ENCODE results near the gene DNAAF8.

Gene DNAAF8

DNA sequence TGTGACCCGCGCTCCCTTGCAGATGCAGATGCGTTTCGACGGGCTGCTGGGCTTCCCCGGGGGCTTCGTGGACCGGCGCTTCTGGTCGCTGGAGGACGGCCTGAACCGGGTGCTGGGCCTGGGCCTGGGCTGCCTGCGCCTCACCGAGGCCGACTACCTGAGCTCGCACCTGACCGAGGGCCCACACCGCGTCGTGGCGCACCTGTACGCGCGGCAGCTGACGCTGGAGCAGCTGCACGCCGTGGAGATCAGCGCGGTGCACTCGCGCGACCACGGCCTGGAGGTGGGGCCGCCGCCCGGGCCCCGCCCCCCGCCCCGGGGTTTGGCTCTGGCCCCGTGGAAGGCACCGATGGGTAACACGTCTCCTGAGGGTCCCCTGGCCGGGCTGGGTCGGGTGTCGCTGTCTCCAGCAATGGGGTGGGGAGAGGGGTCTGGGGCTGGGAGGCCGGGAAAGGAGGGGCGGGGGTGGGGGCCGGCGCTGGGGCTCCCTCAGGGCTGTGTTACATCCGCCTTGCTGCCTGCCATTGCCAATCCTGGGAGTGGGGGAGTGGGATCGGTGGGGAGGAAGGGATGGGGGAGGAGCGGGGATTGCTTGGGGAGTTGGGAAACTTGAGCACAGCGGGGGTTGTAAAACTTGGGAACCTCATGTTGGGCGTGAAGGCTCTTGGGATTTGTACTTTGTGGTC lies 40.2 kb upstream of the DNAAF8 start:
- peak overlapping the region; percentile 82 for H3K4me2 ChIP-seq (ENCODE audit: low read length, poor library complexity, severe bottlenecking)
- peak; percentile 62 for DNase-seq
- no peaks in the 10 kb centered on the region for H3K27me3 ChIP-seq (ENCODE audit: control insufficient read depth in 1 of 2, insufficient read depth in 1 of 2, low read length in 2 of 2)
- H3K9ac ChIP-seq (ENCODE audit: low read length): peak overlapping the region; percentile 85
- no peak overlapping the region for H3K27ac ChIP-seq (ENCODE audit: low read length, poor library complexity, severe bottlenecking)
- no peaks in the 10 kb centered on the region for H3K9me3 ChIP-seq (ENCODE audit: control insufficient read depth, low read length)
- peaks cover 13% of the 10 kb centered on the region for H3K79me1 ChIP-seq (replicated peaks; ENCODE audit: low read length, poor library complexity, severe bottlenecking)
- 1% methylated on average over 49 of the region's 54 CpGs for WGBS
- peak overlapping the region in 1 of 2 experiments; percentile 97 for H3K14ac ChIP-seq (ENCODE audit: low read length in 2 of 2)
- no peak overlapping the region for H2BK120ac ChIP-seq (ENCODE audit: low read depth, low read length)
- H3K4ac ChIP-seq (ENCODE audit: low read depth in 1 of 2, low read length in 2 of 2): peak overlapping the region; percentile 54 to 92
- peak overlapping the region; percentile 64 for H2BK15ac ChIP-seq (ENCODE audit: low read depth, poor library complexity, severe bottlenecking)
- H2BK12ac ChIP-seq (ENCODE audit: low read length in 2 of 2): peak overlapping the region in 1 of 2 experiments; percentile 76
- H3K4me3 ChIP-seq (ENCODE audit: insufficient read depth in 1 of 2, low read depth in 1 of 2, low read length in 2 of 2): peak overlapping the region; percentile 89 to 95
- H2AK5ac ChIP-seq (ENCODE audit: low read length, severe bottlenecking): no peak overlapping the region
- H4K8ac ChIP-seq (ENCODE audit: low read length): peak overlapping the region; percentile 73
- peak overlapping the region; percentile 83 to 93 for H3K18ac ChIP-seq (ENCODE audit: low read depth in 1 of 2, low read length in 2 of 2)
- peaks cover 42 to 69% of the 10 kb centered on the region in 2 experiments for H3K36me3 ChIP-seq (ENCODE audit: control insufficient read depth in 1 of 2, insufficient read depth in 2 of 2, low read depth in 1 of 2, low read length in 2 of 2)
- peak overlapping the region; percentile 68 for H2AFZ ChIP-seq (ENCODE audit: low read depth, low read length)
- H4K91ac ChIP-seq (ENCODE audit: low read length): peak overlapping the region; percentile 83
- H3K23ac ChIP-seq (ENCODE audit: low read length in 2 of 2): peak overlapping the region; percentile 70 to 99
- peaks cover 32% of the 10 kb centered on the region for H3K4me1 ChIP-seq (ENCODE audit: control insufficient read depth, insufficient read depth, low read depth, low read length)
- no peak overlapping the region for H2BK5ac ChIP-seq (ENCODE audit: low read depth, low read length, poor library complexity, severe bottlenecking)

- Histone ChIP-seq H3K4me3 (ENCODE audit: insufficient read depth in 1 of 2, low read depth in 1 of 2, low read length in 2 of 2) (peak overlapping the region; percentile 49 to 95), H2BK15ac (ENCODE audit: low read depth, poor library complexity, severe bottlenecking) (no peak overlapping the region), H3K9me3 (ENCODE audit: control insufficient read depth, low read length) (no peaks in the 10 kb centered on the region), H2AFZ (ENCODE audit: low read depth, low read length) (no peak overlapping the region), H3K4ac (ENCODE audit: low read depth in 1 of 2, low read length in 2 of 2) (peak overlapping the region in 1 of 2 experiments; percentile 42), H3K23ac (ENCODE audit: low read length in 2 of 2) (no peak overlapping the region), H3K27me3 (ENCODE audit: control insufficient read depth in 1 of 2, insufficient read depth in 1 of 2, low read length in 2 of 2) (no peaks in the 10 kb centered on the region), H4K91ac (ENCODE audit: low read length) (no peak overlapping the region), H2BK120ac (ENCODE audit: low read depth, low read length) (no peak overlapping the region), H2BK5ac (ENCODE audit: low read depth, low read length, poor library complexity, severe bottlenecking) (no peak overlapping the region), H2AK5ac (ENCODE audit: low read length, severe bottlenecking) (no peak overlapping the region), H3K18ac (ENCODE audit: low read depth in 1 of 2, low read length in 2 of 2) (peak overlapping the region in 1 of 2 experiments; percentile 40), H3K27ac (ENCODE audit: low read length, poor library complexity, severe bottlenecking) (no peak overlapping the region), H3K36me3 (ENCODE audit: control insufficient read depth in 1 of 2, insufficient read depth in 2 of 2, low read depth in 1 of 2, low read length in 2 of 2) (peaks cover 48 to 69% of the 10 kb centered on the region in 2 experiments), H4K8ac (ENCODE audit: low read length) (no peak overlapping the region), H3K4me2 (ENCODE audit: low read length, poor library complexity, severe bottlenecking) (peak overlapping the region; percentile 82), H3K79me1 (replicated peaks; ENCODE audit: low read length, poor library complexity, severe bottlenecking) (peaks cover 13% of the 10 kb centered on the region), H3K14ac (ENCODE audit: low read length in 2 of 2) (no peak overlapping the region), H3K9ac (ENCODE audit: low read length) (peak overlapping the region; percentile 56), H2BK12ac (ENCODE audit: low read length in 2 of 2) (peak overlapping the region in 1 of 2 experiments; percentile 47), H3K4me1 (ENCODE audit: control insufficient read depth, insufficient read depth, low read depth, low read length) (peaks cover 32% of the 10 kb centered on the region)
- no peak for DNase-seq
- WGBS: 80% methylated on average over 26 of the region's 26 CpGs
Observed at GRCh38 chr16:4694642-4695451, 39.5 kb upstream of the DNAAF8 start.

DNA sequence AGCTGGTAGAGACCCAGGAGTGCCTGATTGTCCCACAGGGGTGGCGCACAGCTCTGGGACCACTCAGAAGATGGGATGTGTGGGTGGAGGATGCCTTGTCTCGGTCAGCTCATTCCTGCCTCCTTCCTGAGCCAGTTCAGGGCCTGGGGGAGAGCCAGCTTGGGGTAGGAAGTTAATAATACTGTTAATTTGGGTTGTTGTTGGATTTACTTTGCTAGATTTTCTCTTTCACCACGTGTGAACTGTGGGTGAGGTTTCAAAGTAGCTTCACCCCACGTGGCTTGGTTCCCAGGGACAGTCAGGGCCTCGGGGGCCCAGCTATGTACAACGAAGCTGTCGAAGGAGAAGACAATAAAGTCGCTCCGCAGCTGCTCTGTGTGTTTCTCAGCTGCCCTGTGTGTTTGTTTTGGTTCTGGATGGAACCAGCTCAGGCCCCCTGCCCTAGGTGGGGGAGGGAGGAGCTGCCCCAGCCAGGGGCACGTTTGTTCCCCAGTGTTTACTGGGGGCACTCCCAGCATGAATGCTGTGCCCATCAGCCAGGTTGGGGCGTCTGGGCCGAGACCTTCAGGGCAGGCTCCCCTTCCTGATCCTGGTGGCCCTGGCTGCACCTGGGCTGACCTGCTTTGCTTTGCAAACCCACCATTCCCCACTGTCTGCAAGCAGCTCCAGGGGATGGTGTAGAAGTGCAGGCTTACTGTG lies 38.7 kb upstream of the DNAAF8 start:
- Histone ChIP-seq H3K9me3 (ENCODE audit: control insufficient read depth, low read length) (no peaks in the 10 kb centered on the region), H3K4me3 (ENCODE audit: insufficient read depth in 1 of 2, low read depth in 1 of 2, low read length in 2 of 2) (no peak overlapping the region), H3K9ac (ENCODE audit: low read length) (peak overlapping the region; percentile 56), H4K8ac (ENCODE audit: low read length) (no peak overlapping the region), H2BK12ac (ENCODE audit: low read length in 2 of 2) (no peak overlapping the region), H2BK120ac (ENCODE audit: low read depth, low read length) (no peak overlapping the region), H3K4ac (ENCODE audit: low read depth in 1 of 2, low read length in 2 of 2) (no peak overlapping the region), H3K27ac (ENCODE audit: low read length, poor library complexity, severe bottlenecking) (no peak overlapping the region), H4K91ac (ENCODE audit: low read length) (no peak overlapping the region), H3K18ac (ENCODE audit: low read depth in 1 of 2, low read length in 2 of 2) (no peak overlapping the region), H3K27me3 (ENCODE audit: control insufficient read depth in 1 of 2, insufficient read depth in 1 of 2, low read length in 2 of 2) (no peaks in the 10 kb centered on the region), H3K79me1 (replicated peaks; ENCODE audit: low read length, poor library complexity, severe bottlenecking) (peaks cover 11% of the 10 kb centered on the region), H2AK5ac (ENCODE audit: low read length, severe bottlenecking) (no peak overlapping the region), H2BK15ac (ENCODE audit: low read depth, poor library complexity, severe bottlenecking) (no peak overlapping the region), H3K4me1 (ENCODE audit: control insufficient read depth, insufficient read depth, low read depth, low read length) (peaks cover 29% of the 10 kb centered on the region), H3K23ac (ENCODE audit: low read length in 2 of 2) (no peak overlapping the region), H3K14ac (ENCODE audit: low read length in 2 of 2) (no peak overlapping the region), H2BK5ac (ENCODE audit: low read depth, low read length, poor library complexity, severe bottlenecking) (no peak overlapping the region), H3K4me2 (ENCODE audit: low read length, poor library complexity, severe bottlenecking) (no peak overlapping the region), H2AFZ (ENCODE audit: low read depth, low read length) (no peak overlapping the region), H3K36me3 (ENCODE audit: control insufficient read depth in 1 of 2, insufficient read depth in 2 of 2, low read depth in 1 of 2, low read length in 2 of 2) (peaks cover 48 to 69% of the 10 kb centered on the region in 2 experiments)
- 85% methylated on average over 12 of the region's 12 CpGs for WGBS
- no peak for DNase-seq
